ENCODE results near the gene DCAF8.

DCAF8 gene

DNA sequence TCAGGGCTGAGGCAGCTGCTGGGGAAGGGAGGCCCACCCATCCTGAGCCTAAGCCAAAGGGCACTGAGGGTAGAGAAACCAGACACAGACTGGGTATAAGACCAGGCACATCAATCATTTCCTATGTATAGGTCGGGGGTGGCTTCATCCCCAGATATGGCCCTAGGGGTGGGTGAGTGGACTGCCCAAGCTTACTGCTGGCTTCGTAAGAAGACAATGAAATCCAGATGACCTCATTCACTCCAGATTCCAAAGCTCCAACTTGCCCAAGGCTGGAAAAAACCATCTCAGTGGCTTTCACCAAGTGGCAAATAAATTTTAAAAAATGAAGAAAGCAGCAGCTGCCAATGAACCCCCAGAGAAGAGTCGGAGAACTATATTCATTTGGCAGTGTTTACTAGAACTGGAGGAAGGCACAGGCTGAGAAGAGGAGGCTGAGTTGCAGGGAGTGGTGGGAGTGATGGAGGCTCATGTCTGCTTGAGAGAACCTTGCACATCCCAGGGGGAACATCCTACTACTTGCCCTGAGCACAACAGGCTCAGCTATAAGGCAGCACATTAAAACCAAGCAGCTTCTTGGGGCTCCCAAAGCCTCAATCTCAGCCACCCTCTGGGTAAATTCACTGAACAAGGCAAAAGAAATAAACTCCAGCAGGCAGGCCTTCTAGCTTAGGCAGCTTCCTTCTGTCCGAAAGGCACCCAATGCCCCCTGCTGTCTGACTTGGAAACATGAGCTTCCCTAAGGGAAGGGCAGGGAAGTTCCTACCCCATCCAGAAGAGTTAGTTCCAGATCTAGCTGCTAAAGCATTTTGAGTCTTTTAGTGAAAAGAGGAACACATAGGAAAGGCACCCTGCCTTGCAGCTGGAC, 43.1 kb downstream of the DCAF8 start:
- no peak overlapping the region for H3K9ac ChIP-seq (ENCODE audit: low read depth, low read length)
- no peaks in the 10 kb centered on the region for H3K4me1 ChIP-seq (ENCODE audit: control insufficient read depth, insufficient read depth, low read length)
- peaks cover 34% of the 10 kb centered on the region for H3K36me3 ChIP-seq (ENCODE audit: control insufficient read depth, insufficient read depth, low read length)

DNA sequence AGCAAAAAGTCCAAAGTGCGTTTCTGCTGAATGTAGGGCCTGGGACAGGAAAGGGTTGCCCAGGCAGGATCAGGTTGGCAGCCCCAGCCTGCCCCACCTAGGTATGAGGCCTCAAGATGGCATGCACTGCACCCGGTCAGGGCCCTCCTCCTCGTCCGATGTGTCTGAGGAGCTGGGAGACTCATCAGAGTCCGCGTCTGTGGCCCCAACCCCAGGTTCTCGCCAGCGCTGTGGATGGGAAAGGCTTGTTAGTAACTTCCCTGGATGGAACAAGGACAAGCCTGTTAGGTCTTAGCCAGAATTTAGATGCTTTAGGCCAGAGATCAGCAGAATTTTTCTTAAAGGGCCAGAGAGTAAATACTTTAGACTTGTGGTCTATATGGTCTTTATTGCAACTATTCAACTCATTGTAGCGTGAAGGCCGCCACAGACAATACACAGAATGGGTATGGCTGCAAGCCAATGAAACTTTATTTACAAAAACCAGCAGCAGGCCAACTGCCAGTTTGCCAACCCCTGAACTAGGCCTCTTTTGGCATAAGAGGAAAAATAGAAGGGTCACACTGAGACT, 44.8 kb downstream of the DCAF8 start:
- no peak overlapping the region for H3K9ac ChIP-seq (ENCODE audit: low read depth, low read length)
- H3K9me3 ChIP-seq (ENCODE audit: control insufficient read depth, insufficient read depth, low read length), result no peaks in the 10 kb centered on the region
- no peak overlapping the region for H3K4me3 ChIP-seq (ENCODE audit: low read depth, low read length)
- H3K4me1 ChIP-seq (ENCODE audit: control insufficient read depth, insufficient read depth, low read length), result no peaks in the 10 kb centered on the region
- peaks cover 32% of the 10 kb centered on the region for H3K36me3 ChIP-seq (ENCODE audit: control insufficient read depth, insufficient read depth, low read length)
- H3K27me3 ChIP-seq (ENCODE audit: control insufficient read depth, insufficient read depth, low read length), result no peaks in the 10 kb centered on the region

More for the DNA sequence above, 43.1 kb downstream of the DCAF8 start:
- no peaks in the 10 kb centered on the region for H3K27me3 ChIP-seq (ENCODE audit: control insufficient read depth, insufficient read depth, low read length)
- H3K4me3 ChIP-seq (ENCODE audit: low read depth, low read length), result no peak overlapping the region
- no peaks in the 10 kb centered on the region for H3K9me3 ChIP-seq (ENCODE audit: control insufficient read depth, insufficient read depth, low read length)

DNA sequence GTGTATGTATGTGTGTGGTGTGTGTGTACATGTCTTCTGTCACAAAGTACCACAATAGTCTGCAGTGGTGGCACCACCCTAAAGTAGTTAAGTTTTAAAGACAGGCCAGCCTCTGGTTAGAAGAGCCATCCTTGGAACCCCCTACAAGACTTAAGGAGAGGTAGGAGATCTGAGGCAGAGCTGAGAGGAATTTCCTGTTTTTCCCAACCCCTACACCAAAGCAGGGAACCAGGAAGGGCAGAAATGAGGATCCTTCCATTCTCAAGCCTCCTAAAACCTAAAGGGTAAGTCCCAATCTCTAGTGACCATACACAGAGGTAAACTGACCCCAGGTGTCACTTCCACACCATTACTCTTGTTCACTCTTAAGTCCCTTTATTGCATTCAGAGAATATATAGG, 46.0 kb downstream of the DCAF8 start:
- Histone ChIP-seq H3K36me3 (ENCODE audit: control insufficient read depth, insufficient read depth, low read length) (peaks cover 41% of the 10 kb centered on the region), H3K4me3 (ENCODE audit: low read depth, low read length) (no peak overlapping the region), H3K9me3 (ENCODE audit: control insufficient read depth, insufficient read depth, low read length) (no peaks in the 10 kb centered on the region), H3K4me1 (ENCODE audit: control insufficient read depth, insufficient read depth, low read length) (peaks cover 2% of the 10 kb centered on the region), H3K9ac (ENCODE audit: low read depth, low read length) (no peak overlapping the region), H3K27me3 (ENCODE audit: control insufficient read depth, insufficient read depth, low read length) (no peaks in the 10 kb centered on the region)

DNA sequence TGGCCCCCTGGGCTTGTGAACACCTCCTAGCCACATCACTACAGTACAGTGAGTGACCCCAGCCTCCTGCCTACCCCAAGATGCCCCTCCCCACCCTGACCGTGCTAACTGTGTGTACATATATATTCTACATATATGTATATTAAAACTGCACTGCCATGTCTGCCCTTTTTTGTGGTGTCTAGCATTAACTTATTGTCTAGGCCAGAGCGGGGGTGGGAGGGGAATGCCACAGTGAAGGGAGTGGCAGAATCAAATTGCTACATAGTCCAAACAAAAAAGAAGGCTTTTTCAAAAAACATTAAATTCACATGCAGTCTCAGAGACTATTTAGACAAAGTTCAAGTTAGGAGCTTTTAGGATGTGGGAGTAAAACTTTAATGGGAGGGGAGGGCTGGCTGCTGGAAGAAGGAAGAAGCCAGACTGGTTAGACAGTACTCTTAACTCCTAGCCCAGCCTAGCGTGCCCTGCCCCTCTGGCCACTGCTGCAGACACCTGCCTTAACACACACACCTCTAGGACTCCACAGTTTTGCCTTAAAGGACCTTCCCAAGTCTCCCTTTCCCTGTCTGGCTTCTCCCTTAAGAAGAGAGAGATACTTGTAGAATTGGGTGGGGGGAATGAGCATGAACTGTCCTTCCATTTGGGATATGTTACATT, 47.7 kb downstream of the DCAF8 start:
- Histone ChIP-seq H3K4me1 (ENCODE audit: control insufficient read depth, insufficient read depth, low read length) (peaks cover 14% of the 10 kb centered on the region), H3K9ac (ENCODE audit: low read depth, low read length) (no peak overlapping the region), H3K36me3 (ENCODE audit: control insufficient read depth, insufficient read depth, low read length) (peaks cover 41% of the 10 kb centered on the region), H3K4me3 (ENCODE audit: low read depth, low read length) (no peak overlapping the region), H3K9me3 (ENCODE audit: control insufficient read depth, insufficient read depth, low read length) (no peaks in the 10 kb centered on the region), H3K27me3 (ENCODE audit: control insufficient read depth, insufficient read depth, low read length) (no peaks in the 10 kb centered on the region)

DNA sequence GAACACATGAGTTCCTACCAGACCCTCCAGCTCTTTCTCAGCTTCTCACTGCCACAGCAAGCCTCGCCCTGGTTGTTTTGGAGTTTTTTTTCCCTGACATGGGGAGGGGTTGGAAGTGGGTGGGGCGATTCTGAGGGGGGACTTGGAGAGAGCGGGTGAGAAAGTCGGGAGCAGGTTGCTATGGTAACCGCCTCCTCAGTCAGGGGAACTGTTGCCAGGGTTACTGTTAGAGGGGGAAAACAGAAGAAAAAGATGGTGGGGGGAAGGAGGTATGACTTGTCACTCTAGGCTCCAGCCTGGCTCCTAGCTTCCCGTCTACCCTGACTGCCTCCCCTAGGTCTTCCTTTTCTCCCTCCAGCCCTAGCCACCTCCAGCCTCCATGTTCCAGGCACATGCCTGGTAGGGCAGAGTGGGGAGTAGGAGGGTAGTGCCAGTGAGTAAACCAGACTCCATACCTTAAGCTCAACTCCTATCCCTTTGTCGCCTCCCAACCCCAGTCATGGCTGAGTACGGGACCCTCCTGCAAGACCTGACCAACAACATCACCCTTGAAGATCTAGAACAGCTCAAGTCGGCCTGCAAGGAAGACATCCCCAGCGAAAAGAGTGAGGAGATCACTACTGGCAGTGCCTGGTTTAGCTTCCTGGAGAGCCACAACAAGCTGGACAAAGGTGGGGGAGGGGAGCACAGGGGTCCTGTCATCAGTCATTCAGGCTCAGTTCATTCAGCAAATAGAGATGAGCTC, 51.1 kb downstream of the DCAF8 start:
- H3K4me1 ChIP-seq (ENCODE audit: control insufficient read depth, insufficient read depth, low read length), result peaks cover 34% of the 10 kb centered on the region

DNA sequence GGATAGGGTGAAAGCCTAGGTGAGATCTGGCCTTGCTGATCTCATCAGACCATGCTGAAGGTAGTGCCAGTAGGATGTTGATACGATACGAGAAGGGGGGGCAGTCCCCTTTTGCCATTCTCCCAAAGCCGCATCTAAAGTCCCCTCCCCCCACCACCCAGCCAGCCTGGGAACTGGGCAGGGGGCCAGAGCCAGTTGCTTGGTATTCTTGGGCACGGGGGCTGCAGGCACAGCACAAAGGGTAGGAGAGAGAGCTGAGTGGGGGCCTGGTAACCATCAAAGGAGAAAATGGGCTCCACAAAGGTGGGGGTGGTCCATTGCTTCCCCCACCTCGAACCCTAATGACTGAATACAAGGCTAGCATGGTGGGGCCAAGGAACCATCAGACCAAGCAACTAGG, 51.8 kb downstream of the DCAF8 start:
- Histone ChIP-seq H3K27me3 (ENCODE audit: control insufficient read depth, insufficient read depth, low read length) (no peaks in the 10 kb centered on the region), H3K9me3 (ENCODE audit: control insufficient read depth, insufficient read depth, low read length) (no peaks in the 10 kb centered on the region), H3K36me3 (ENCODE audit: control insufficient read depth, insufficient read depth, low read length) (peaks cover 28% of the 10 kb centered on the region), H3K4me1 (ENCODE audit: control insufficient read depth, insufficient read depth, low read length) (peaks cover 35% of the 10 kb centered on the region), H3K9ac (ENCODE audit: low read depth, low read length) (no peak overlapping the region), H3K4me3 (ENCODE audit: low read depth, low read length) (no peak overlapping the region)

More for the DNA sequence above, 51.1 kb downstream of the DCAF8 start:
- Histone ChIP-seq H3K9ac (ENCODE audit: low read depth, low read length) (no peak overlapping the region), H3K27me3 (ENCODE audit: control insufficient read depth, insufficient read depth, low read length) (no peaks in the 10 kb centered on the region), H3K9me3 (ENCODE audit: control insufficient read depth, insufficient read depth, low read length) (no peaks in the 10 kb centered on the region), H3K4me3 (ENCODE audit: low read depth, low read length) (no peak overlapping the region), H3K36me3 (ENCODE audit: control insufficient read depth, insufficient read depth, low read length) (peaks cover 30% of the 10 kb centered on the region)

DNA sequence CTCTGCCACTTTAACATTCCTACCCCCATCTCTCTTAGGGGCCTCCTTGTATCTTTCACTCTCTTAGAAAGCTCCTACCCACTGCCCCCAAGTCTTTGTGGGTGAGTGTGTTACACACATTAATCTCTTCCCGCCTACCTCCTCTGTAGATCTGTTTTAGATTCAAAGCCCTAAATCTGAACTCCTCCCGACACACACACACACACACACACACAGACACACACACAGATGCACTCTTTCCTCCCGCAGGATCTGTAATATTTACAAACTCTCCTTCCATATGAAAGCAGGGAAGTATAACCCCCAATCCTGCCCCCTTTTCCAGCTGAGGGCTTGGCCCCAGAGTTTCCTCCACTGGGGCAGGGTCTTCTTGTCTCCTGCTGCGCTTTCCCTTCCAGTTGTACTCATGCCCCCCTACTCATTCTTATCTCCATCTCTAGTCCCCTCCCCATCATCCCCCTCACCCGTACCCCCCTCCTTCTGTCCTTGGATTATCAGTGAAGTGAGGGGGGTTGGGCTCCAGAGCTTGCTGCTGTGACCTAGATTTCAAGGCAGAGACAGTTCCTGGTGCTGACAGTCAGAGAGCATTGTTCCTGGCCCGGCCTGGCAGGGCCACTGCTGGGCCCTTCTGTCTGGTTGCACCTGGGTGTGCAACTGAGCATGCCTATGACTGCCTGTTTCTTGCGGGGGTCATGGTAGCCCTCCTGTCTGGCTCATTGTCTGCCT, 52.9 kb downstream of the DCAF8 start:
- Histone ChIP-seq H3K27me3 (ENCODE audit: control insufficient read depth, insufficient read depth, low read length) (no peaks in the 10 kb centered on the region), H3K9me3 (ENCODE audit: control insufficient read depth, insufficient read depth, low read length) (no peaks in the 10 kb centered on the region), H3K4me1 (ENCODE audit: control insufficient read depth, insufficient read depth, low read length) (peaks cover 39% of the 10 kb centered on the region), H3K9ac (ENCODE audit: low read depth, low read length) (no peak overlapping the region), H3K4me3 (ENCODE audit: low read depth, low read length) (peak overlapping the region; percentile 8), H3K36me3 (ENCODE audit: control insufficient read depth, insufficient read depth, low read length) (peaks cover 22% of the 10 kb centered on the region)

DNA sequence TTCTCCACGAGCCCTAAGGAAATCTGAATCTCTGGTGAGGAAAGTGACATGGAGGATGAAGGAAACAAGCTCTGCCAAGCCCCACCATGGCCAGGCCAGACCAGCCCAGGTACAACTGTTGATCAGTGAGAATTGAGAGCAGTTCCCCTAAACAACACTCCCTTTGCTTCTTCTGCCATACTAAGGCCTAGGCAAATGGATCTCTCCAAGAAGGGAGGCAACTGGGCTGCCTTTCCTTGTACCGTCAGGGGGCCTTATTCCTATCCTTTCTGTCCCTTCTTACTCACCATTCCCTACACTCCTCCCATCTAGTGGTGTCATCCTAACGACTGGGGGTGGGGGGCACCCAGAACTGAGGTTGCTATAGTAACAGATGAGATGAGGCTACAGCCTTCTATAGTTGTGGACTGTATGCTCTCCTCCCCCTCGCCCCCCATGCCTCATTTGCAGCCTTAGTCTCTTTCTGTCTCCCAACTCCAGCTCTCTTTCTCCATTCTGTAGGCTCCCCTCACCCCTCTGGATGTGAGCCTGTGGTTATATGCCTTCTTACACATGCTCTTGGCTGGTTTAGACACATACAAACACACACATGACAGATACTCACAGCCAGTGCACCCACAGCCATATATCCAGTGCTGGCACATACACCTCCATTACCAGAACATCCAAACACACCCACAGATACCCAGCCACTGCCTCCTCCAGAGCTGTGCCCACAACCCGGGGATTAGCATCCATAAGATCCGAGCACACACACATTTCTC, 53.6 kb downstream of the DCAF8 start:
- H3K27me3 ChIP-seq (ENCODE audit: control insufficient read depth, insufficient read depth, low read length), result no peaks in the 10 kb centered on the region
- peaks cover 18% of the 10 kb centered on the region for H3K36me3 ChIP-seq (ENCODE audit: control insufficient read depth, insufficient read depth, low read length)
- no peak overlapping the region for H3K4me3 ChIP-seq (ENCODE audit: low read depth, low read length)
- no peaks in the 10 kb centered on the region for H3K9me3 ChIP-seq (ENCODE audit: control insufficient read depth, insufficient read depth, low read length)
- H3K4me1 ChIP-seq (ENCODE audit: control insufficient read depth, insufficient read depth, low read length), result peaks cover 41% of the 10 kb centered on the region
- no peak overlapping the region for H3K9ac ChIP-seq (ENCODE audit: low read depth, low read length)

DNA sequence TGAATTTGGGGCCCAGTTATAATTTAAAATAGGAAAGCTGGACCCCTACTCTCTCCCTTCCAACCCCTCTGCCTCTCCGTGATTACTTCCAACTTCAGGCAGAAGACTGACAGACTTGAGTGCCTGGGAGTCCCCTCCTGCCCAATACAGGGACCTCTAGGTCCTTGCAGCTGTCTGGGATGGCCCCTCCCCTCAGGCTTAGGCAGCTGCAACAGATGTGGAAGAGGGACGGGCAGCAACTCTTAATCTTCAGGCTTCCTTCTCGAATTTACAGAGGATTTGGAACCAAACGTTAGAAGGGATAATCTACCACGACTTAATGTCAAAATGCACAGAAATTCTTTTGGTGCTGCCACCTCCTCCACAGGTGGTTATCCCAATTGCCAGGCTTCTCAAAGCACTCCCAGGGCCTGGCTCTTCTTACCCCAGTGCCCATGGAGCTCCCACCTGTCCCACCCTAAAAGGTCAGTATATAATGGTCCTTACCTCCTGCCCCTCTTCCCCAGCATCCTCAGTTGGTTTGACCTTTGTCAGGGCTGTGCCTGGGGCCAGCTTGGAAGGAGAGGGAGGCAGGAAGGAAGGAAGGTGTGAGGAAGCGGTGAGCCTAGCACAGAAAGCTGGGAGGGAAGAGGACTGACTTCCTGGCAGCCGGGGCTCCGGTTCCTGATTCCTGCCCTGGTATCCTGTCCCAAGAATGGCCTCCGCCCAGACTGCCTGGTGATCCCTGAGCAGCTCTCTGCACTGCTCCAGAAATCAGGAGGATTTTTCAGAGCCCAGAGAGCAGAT, 54.4 kb downstream of the DCAF8 start:
- no peak overlapping the region for H3K9ac ChIP-seq (ENCODE audit: low read depth, low read length)
- H3K4me3 ChIP-seq (ENCODE audit: low read depth, low read length), result no peak overlapping the region
- H3K27me3 ChIP-seq (ENCODE audit: control insufficient read depth, insufficient read depth, low read length), result no peaks in the 10 kb centered on the region
- H3K36me3 ChIP-seq (ENCODE audit: control insufficient read depth, insufficient read depth, low read length), result peaks cover 13% of the 10 kb centered on the region
- H3K4me1 ChIP-seq (ENCODE audit: control insufficient read depth, insufficient read depth, low read length), result peaks cover 41% of the 10 kb centered on the region
- H3K9me3 ChIP-seq (ENCODE audit: control insufficient read depth, insufficient read depth, low read length), result no peaks in the 10 kb centered on the region

DNA sequence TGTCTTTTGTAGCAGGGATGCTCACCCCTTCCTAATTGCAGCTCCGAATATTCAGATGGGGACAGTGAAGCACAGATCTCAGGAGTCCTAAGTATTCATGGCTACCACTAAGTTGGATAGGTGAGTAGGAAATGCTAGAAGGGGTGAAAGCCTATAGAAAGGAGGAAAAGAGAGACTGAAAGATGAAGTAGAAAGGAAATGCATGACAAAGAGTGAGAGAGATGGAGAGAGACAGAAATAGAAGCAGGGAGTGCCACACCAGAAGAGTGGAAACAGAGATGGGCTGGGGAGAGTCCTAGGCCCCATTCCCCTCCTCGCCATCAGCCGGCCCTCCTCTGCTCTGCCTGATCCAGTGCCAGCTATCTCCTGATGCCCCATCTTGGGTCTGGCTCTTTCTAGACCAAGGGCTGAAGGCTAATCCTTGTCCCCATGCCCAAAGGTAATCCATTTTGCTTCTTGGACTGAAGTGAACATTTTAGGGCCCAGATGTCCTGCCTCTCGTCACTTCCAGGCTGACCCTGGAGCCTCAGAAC, 55.2 kb downstream of the DCAF8 start:
- Histone ChIP-seq H3K9me3 (ENCODE audit: control insufficient read depth, insufficient read depth, low read length) (no peaks in the 10 kb centered on the region), H3K36me3 (ENCODE audit: control insufficient read depth, insufficient read depth, low read length) (peaks cover 5% of the 10 kb centered on the region), H3K27me3 (ENCODE audit: control insufficient read depth, insufficient read depth, low read length) (no peaks in the 10 kb centered on the region), H3K9ac (ENCODE audit: low read depth, low read length) (no peak overlapping the region), H3K4me3 (ENCODE audit: low read depth, low read length) (peak overlapping the region; percentile 12), H3K4me1 (ENCODE audit: control insufficient read depth, insufficient read depth, low read length) (peaks cover 41% of the 10 kb centered on the region)

Measured in iPS-15b (cell line).